GM12892 (cell line): ENCODE data around the gene EPHB1.

Experiments used
- POLR2A ChIP-seq: IDR thresholded peaks from 2 replicates; pipeline ENCODE4 v1.6.1; 2011; ENCODE audit warnings: low read depth, low read length, control low read depth
- POLR2AphosphoS5 ChIP-seq: IDR thresholded peaks from 2 replicates; pipeline ENCODE4 v1.6.1; 2011; ENCODE audit warnings: low read depth, low read length, control low read depth

DNA sequence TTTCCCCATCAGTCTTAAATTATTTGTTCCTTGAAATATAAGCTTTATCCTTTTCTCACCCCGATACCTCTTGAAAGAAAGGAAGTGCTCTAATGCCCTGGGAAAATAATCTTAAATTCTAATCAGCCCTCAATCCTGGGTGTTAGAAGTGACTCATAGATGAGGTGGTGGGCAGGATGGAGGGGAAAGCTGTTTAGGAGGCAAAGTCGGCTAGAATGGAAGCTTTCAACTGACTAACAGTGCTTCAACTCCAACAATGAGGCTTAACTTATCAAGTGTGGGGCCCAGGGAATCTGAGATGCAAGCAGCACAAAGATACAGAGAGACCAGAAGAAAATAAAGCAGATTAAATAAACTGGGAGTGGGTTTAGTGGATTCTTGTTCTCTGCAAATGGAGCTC is 175.8 kb downstream of the EPHB1 start:
- TF ChIP-seq POLR2AphosphoS5 (no peak), POLR2A (no peak)
